PFSK-1 (cell line): ENCODE data around the gene IGSF3.

Experiments used
- FOXP2 ChIP-seq: optimal IDR thresholded peaks from 2 replicates; pipeline ENCODE3; 2011; ENCODE audit warnings: borderline replicate concordance, control low read depth, inconsistent platforms; ENCODE audit not compliant: insufficient read depth; ENCODE audit errors: extremely low read length, extremely low read depth
- POLR2AphosphoS5 ChIP-seq: IDR thresholded peaks from 2 replicates; pipeline ENCODE4 v1.6.1; 2012; ENCODE audit warnings: low read depth, mild to moderate bottlenecking, control low read depth, low read length, moderate library complexity
- SIN3A ChIP-seq: IDR thresholded peaks from 2 replicates; pipeline ENCODE4 v1.6.1; 2012; ENCODE audit warnings: mild to moderate bottlenecking, low read length, moderate library complexity, borderline replicate concordance; ENCODE audit not compliant: insufficient read depth
- TAF1 ChIP-seq: IDR thresholded peaks from 2 replicates; pipeline ENCODE4 v1.6.1; 2012; ENCODE audit warnings: low read length, control low read depth, borderline replicate concordance; ENCODE audit not compliant: insufficient read depth
- TF ChIP-seq, protein P1 (sequence below), 2 experiments: IDR thresholded peaks; 2 replicates each; pipeline versions ENCODE4 v1.6.1 to v1.8.0; 2011 to 2012; ENCODE audit warnings: low read depth in 2 of 2, low read length in 2 of 2, control low read depth in 1 of 2, inconsistent platforms in 1 of 2, mild to moderate bottlenecking in 1 of 2, moderate library complexity in 1 of 2; ENCODE audit not compliant: insufficient read depth in 1 of 2

The IGSF3 gene

DNA sequence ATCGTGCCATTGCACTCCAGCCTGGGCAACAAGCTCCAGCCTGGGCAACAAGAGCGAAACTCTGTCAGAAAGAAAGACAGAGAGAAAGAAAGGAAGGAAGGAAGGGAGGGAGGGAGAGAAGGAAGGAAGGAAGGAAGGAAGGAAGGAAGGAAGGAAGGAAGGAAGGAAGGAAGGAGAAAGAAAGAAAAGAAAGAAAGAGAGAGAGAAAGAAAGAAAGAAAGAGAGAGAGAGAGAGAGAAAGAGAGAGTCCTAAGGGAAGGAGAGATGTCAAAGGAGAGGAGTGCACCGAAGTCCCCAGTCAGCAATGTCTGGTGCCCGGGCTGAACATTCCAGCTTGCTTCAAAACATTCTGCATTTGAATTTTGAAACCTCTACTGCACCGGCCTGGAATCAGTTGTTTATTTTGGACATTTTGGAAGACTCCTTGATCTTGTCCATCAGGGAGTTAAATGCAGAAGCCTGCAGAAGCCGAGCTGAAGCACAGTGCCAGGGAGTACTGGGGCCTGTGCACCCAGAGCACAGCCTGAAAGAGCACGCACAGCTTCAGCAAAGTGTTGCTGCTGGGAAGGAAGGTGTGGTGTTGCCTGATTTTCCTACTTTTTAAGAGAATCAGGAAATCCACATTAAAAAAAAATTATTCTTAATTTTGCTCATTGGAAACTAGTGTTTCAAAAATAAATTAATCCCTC lies 3.7 kb upstream of the IGSF3 start:
- TF ChIP-seq FOXP2 (no peak), POLR2AphosphoS5 (no peak), TAF1 (no peak), SIN3A (no peak)
- TF ChIP-seq, protein P1, sequence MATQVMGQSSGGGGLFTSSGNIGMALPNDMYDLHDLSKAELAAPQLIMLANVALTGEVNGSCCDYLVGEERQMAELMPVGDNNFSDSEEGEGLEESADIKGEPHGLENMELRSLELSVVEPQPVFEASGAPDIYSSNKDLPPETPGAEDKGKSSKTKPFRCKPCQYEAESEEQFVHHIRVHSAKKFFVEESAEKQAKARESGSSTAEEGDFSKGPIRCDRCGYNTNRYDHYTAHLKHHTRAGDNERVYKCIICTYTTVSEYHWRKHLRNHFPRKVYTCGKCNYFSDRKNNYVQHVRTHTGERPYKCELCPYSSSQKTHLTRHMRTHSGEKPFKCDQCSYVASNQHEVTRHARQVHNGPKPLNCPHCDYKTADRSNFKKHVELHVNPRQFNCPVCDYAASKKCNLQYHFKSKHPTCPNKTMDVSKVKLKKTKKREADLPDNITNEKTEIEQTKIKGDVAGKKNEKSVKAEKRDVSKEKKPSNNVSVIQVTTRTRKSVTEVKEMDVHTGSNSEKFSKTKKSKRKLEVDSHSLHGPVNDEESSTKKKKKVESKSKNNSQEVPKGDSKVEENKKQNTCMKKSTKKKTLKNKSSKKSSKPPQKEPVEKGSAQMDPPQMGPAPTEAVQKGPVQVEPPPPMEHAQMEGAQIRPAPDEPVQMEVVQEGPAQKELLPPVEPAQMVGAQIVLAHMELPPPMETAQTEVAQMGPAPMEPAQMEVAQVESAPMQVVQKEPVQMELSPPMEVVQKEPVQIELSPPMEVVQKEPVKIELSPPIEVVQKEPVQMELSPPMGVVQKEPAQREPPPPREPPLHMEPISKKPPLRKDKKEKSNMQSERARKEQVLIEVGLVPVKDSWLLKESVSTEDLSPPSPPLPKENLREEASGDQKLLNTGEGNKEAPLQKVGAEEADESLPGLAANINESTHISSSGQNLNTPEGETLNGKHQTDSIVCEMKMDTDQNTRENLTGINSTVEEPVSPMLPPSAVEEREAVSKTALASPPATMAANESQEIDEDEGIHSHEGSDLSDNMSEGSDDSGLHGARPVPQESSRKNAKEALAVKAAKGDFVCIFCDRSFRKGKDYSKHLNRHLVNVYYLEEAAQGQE (IDR thresholded peaks at IDR 0.05; ENCODE audit: insufficient read depth in 1 of 2, low read depth in 2 of 2, low read length in 2 of 2) = no peak

DNA sequence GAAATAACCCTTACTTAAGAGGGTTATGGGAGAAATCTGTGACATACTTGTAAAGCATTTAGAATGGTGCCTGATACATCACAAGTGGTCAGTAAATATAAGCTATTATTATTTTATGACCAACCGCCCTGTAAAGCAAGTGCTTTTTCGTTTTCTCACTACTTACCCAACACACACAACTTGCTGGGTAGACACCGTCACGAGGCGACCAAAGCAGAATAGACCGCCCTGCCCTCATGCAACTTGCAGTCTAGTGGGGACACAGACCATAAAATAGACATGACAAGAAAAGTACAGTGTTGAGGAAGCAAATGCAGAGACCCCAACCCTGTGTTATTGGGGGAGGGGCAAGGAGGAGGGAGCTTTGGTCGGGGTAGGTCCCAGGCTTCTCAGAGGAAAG lies 744 bp upstream of the IGSF3 start:
- TF ChIP-seq SIN3A = no peak
- no peak for TF ChIP-seq POLR2AphosphoS5

DNA sequence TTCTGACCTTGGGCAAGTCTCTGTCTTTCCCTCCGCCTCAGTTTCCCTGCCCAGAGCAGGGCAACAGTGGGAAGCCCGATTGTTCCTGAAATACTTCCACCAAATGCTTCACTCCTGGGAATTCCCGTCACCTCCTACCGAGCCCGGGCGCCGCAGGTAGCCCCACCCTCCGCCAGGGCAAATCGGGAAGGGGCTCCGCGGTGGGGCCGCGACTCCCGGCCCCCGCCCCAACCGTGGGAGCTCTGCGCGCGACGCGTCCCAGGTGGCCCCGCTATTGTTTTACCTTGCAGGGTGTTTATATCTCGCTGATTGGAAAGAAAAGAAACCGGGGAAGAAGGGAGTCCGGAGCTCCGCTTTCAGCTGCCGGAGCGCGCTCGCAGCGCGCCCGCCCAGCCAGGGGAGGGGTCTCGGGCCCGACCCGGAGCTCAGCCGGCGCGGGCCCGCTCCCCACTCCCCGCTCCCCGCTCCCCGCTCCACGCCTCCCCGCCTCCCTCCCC lies 407 bp downstream of the IGSF3 start:
- TF ChIP-seq FOXP2 (no peak), TAF1 (no peak), POLR2AphosphoS5 (no peak), SIN3A (no peak)
- TF ChIP-seq, protein P1 (IDR thresholded peaks at IDR 0.05; ENCODE audit: insufficient read depth in 1 of 2, low read depth in 2 of 2, low read length in 2 of 2) = no peak

DNA sequence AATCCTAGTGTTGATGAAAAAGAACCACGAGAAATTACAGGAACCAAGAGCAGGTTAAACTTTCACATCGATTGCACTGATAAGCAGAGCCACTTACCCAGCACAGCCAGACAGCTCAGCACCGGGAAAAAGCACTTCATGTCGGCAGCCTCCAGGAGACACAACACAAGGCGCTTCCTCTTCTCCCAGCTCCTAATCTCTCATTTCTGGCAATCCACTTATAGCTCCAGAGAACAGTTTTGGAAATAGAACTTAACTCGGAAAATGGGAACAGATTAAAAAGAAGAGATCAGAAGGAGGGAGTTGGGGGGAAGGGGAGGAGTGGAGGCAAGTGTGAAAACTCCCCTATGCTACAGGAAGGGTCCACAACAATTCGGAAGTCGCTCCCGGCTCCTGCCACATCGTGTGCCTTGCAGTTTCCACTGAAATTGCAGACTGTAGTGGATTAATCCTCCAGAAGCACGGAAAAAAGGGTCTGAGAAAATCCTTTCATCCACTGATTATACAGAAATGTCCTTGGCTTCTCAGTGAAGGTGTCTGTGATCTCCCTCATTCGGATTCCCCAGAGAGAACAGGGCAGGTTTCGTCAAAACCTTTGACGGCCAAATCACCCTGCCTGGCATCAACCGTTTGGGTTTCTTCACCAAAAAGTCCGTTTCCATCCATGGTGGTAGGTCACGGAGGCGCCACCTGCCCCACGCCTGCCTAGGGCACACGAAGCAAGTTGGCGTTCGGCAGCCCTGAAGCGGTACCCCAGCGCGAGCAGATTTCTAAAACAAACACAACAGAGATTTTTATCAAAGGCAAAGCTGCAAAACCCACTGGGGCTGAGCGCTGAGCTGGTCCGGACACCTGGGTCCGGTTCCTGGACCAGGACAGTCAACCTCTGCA lies 1.1 kb downstream of the IGSF3 start:
- TF ChIP-seq TAF1 (no peak), POLR2AphosphoS5 (no peak), SIN3A (no peak), FOXP2 (no peak)
- TF ChIP-seq, protein P1 (IDR thresholded peaks at IDR 0.05; ENCODE audit: insufficient read depth in 1 of 2, low read depth in 2 of 2, low read length in 2 of 2) = no peak

DNA sequence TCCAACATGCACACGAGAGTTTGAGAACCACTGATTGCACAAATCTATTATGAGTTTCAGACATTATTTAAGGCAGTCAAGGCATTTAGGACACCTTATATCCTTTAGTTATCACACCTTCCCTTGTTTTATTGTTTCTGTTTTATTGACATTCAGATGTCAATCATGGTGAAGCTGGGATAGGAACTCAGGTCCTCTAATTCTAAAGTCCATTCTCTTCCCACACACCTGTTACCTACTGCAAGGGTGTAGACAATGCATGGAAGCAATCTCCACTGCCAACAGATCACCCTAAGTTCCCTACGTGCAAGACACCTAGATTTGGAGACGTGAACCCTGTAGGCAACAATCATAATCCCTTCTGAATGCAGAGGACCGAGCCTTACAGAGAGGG lies 2.6 kb downstream of the IGSF3 start:
- no peak for TF ChIP-seq SIN3A
- TF ChIP-seq POLR2AphosphoS5 = no peak
- no peak for TF ChIP-seq TAF1
- TF ChIP-seq, protein P1 (IDR thresholded peaks at IDR 0.05; ENCODE audit: insufficient read depth in 1 of 2, low read depth in 2 of 2, low read length in 2 of 2) = no peak
- TF ChIP-seq FOXP2 = no peak
